ENCODE data around the gene PCDHAC1. TPM values are rescaled to one million over a fixed set of nuclear protein-coding genes. Genes with fewer than 3 reads are reported as not detected.

Gene PCDHAC1
- total RNA-seq, 1 experiment from 2014 or later = not detected

DNA sequence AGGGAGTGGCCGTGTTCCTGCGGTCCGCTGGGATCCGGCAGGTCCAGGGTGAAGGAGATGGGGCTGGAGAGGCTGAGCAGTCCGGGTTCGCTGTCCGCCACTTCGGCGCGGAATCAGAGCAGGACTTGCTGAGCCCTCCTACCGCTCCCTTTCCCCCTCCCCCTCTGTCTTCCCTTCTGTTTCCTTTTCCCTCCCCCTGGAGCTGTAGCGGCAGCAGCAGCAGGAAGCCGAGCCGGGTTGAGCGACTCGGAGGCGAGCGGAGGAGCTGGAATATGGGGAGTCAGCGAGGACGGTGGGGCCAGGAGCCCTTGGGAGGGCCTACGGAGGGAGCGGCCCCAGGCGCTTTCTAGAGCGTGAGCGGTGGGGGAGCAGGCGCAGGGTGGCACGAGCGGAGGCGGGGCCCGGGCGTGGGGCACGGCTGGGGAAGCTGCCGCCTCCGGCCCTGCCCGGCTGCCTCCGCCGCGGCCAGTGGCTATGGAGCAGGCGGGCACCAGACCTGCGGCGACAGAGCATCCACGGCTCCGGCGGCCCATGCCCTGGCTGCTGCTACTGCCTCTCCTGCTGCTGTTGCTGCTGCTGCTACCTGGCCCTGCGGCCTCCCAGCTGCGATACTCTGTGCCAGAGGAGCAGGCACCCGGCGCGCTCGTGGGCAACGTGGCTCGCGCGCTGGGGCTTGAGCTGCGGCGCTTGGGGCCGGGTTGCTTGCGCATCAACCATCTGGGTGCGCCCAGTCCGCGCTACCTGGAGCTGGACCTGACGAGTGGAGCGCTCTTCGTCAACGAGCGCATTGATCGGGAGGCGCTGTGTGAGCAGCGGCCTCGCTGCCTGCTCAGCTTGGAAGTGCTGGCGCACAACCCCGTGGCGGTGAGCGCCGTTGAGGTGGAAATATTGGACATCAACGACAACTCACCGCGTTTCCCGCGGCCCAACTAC, 40.5 kb downstream of the PCDHAC1 start, which contains the start of gene PCDHAC2:
TSS of gene PCDHAC2 (plus strand) at position 184 of the 933 bp plus-strand sequence. CDS start at position 475, 291 bp downstream.
- POLR2A ChIA-PET = no interaction called here
- BruUV-seq (replicated peaks) = no TSS peak
- DNase-seq = no peak
- intact Hi-C loops (cut with micrococcal nuclease; ENCODE audit: unreplicated experiment) = no loop called here
- Mint-ChIP-seq H3K4me1 (ENCODE audit: low read depth, unreplicated experiment) (no peaks in the 10 kb centered on the region), H3K4me3 (ENCODE audit: unreplicated experiment) (no peak within 1 kb of the TSS), H3K36me3 (ENCODE audit: insufficient read depth, unreplicated experiment) (no peaks in the 10 kb centered on the region), H3K9me3 (ENCODE audit: unreplicated experiment) (no peaks in the 10 kb centered on the region), H3K27ac (ENCODE audit: unreplicated experiment) (no peak within 1 kb of the TSS), H3K27me3 (ENCODE audit: insufficient read depth, unreplicated experiment) (no peaks in the 10 kb centered on the region)
- no peaks in the 10 kb centered on the region for H3K9me3 ChIP-seq
- TF ChIP-seq, protein P1, sequence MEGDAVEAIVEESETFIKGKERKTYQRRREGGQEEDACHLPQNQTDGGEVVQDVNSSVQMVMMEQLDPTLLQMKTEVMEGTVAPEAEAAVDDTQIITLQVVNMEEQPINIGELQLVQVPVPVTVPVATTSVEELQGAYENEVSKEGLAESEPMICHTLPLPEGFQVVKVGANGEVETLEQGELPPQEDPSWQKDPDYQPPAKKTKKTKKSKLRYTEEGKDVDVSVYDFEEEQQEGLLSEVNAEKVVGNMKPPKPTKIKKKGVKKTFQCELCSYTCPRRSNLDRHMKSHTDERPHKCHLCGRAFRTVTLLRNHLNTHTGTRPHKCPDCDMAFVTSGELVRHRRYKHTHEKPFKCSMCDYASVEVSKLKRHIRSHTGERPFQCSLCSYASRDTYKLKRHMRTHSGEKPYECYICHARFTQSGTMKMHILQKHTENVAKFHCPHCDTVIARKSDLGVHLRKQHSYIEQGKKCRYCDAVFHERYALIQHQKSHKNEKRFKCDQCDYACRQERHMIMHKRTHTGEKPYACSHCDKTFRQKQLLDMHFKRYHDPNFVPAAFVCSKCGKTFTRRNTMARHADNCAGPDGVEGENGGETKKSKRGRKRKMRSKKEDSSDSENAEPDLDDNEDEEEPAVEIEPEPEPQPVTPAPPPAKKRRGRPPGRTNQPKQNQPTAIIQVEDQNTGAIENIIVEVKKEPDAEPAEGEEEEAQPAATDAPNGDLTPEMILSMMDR (IDR thresholded peaks at IDR 0.05; ENCODE audit: insufficient read depth in 1 of 2, low read depth in 1 of 2, low read length in 1 of 2, severe bottlenecking in 1 of 2, unreplicated experiment in 1 of 2) = no peak
- H3K36me3 ChIP-seq (ENCODE audit: control insufficient read depth, insufficient read depth, low read length) = no peaks in the 10 kb centered on the region
- H3K27me3 ChIP-seq (replicated peaks; ENCODE audit: control insufficient read depth, insufficient read depth, low read length) = no peaks in the 10 kb centered on the region
- no peaks in the 10 kb centered on the region for H3K4me1 ChIP-seq
- no peak within 1 kb of the TSS for H3K4me3 ChIP-seq (ENCODE audit: low read depth, low read length)
- CTCF ChIA-PET = no interaction called here

DNA sequence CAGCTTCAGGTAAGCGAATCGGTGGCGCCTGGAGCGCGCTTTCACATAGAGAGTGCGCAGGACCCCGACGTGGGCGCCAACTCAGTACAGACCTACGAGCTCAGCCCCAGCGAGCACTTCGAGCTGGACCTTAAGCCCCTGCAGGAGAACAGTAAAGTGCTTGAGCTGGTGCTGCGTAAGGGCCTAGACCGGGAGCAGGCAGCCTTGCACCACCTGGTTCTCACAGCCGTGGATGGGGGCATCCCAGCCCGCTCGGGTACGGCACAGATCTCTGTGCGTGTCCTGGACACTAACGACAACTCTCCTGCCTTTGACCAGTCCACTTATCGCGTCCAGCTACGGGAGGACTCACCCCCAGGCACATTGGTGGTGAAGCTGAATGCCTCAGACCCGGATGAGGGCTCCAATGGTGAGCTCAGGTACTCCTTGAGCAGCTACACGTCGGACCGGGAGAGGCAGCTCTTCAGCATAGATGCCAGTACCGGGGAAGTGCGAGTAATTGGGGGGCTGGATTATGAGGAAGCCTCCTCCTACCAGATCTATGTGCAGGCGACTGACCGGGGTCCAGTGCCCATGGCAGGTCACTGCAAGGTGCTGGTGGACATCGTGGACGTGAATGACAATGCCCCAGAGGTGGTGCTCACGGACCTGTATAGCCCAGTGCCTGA, 41.3 kb downstream of the PCDHAC1 start:
- Histone ChIP-seq H3K27me3 (replicated peaks; ENCODE audit: control insufficient read depth, insufficient read depth, low read length) (no peaks in the 10 kb centered on the region), H3K4me3 (ENCODE audit: low read depth, low read length) (no peak overlapping the region), H3K36me3 (ENCODE audit: control insufficient read depth, insufficient read depth, low read length) (no peaks in the 10 kb centered on the region), H3K9me3 (no peaks in the 10 kb centered on the region), H3K4me1 (no peaks in the 10 kb centered on the region)
- TF ChIP-seq, protein P1 (IDR thresholded peaks at IDR 0.05; ENCODE audit: insufficient read depth in 1 of 2, low read depth in 1 of 2, low read length in 1 of 2, severe bottlenecking in 1 of 2, unreplicated experiment in 1 of 2) = no peak
- H3K4me1 Mint-ChIP-seq (ENCODE audit: low read depth, unreplicated experiment) = no peaks in the 10 kb centered on the region
- H3K9me3 Mint-ChIP-seq (ENCODE audit: unreplicated experiment) = no peaks in the 10 kb centered on the region
- no TSS peak for BruUV-seq (replicated peaks)
- no peak overlapping the region for H3K27ac Mint-ChIP-seq (ENCODE audit: unreplicated experiment)
- no peak overlapping the region for H3K4me3 Mint-ChIP-seq (ENCODE audit: unreplicated experiment)
- H3K27me3 Mint-ChIP-seq (ENCODE audit: insufficient read depth, unreplicated experiment) = no peaks in the 10 kb centered on the region
- intact Hi-C loops (cut with micrococcal nuclease; ENCODE audit: unreplicated experiment) = no loop called here
- no peak for DNase-seq
- ChIA-PET POLR2A (no interaction called here), CTCF (no interaction called here)
- H3K36me3 Mint-ChIP-seq (ENCODE audit: insufficient read depth, unreplicated experiment) = no peaks in the 10 kb centered on the region

DNA sequence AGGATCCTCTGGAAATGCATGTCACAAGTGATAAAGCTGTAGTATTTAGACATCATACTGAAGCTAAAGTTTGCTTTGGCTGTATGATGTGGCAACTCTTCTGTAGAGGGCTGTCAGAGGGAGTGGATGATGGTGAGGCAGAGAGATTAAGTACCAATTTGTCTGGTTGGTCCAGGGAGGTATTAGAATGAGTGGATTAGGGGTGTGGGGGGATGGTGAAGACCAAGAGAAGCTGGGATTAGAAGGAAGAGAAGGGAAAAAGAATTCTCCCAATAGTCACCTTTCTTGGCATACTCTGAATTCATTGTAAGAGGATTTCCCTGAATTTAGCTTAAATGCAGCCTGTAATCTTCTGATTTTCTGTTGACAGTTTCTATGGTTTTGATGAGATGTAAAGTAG, 43.8 kb downstream of the PCDHAC1 start:
- Histone ChIP-seq H3K9me3 (no peaks in the 10 kb centered on the region), H3K27me3 (replicated peaks; ENCODE audit: control insufficient read depth, insufficient read depth, low read length) (no peaks in the 10 kb centered on the region), H3K36me3 (ENCODE audit: control insufficient read depth, insufficient read depth, low read length) (no peaks in the 10 kb centered on the region), H3K4me1 (no peaks in the 10 kb centered on the region), H3K4me3 (ENCODE audit: low read depth, low read length) (no peak overlapping the region)
- H3K4me3 Mint-ChIP-seq (ENCODE audit: unreplicated experiment) = no peak overlapping the region
- no peak overlapping the region for H3K27ac Mint-ChIP-seq (ENCODE audit: unreplicated experiment)
- ChIA-PET POLR2A (no interaction called here), CTCF (no interaction called here)
- no peaks in the 10 kb centered on the region for H3K9me3 Mint-ChIP-seq (ENCODE audit: unreplicated experiment)
- DNase-seq = no peak
- no peaks in the 10 kb centered on the region for H3K4me1 Mint-ChIP-seq (ENCODE audit: low read depth, unreplicated experiment)
- TF ChIP-seq, protein P1 (IDR thresholded peaks at IDR 0.05; ENCODE audit: insufficient read depth in 1 of 2, low read depth in 1 of 2, low read length in 1 of 2, severe bottlenecking in 1 of 2, unreplicated experiment in 1 of 2) = no peak
- no peaks in the 10 kb centered on the region for H3K27me3 Mint-ChIP-seq (ENCODE audit: insufficient read depth, unreplicated experiment)
- no peaks in the 10 kb centered on the region for H3K36me3 Mint-ChIP-seq (ENCODE audit: insufficient read depth, unreplicated experiment)
- no TSS peak for BruUV-seq (replicated peaks)
- intact Hi-C loops (cut with micrococcal nuclease; ENCODE audit: unreplicated experiment) = no loop called here
